Measurements from ENCODE around the gene IRF6. TPM values are rescaled to one million over a fixed set of nuclear protein-coding genes. Genes with fewer than 3 reads are reported as not detected.

Gene IRF6
- polyA plus RNA-seq, 1 donor from 2014 or later = not detected

GRCh38 chr1:209769971-209770370 is 36.0 kb downstream of the IRF6 start:
- H3K4me2 ChIP-seq (ENCODE audit: low read length) = no peak overlapping the region
- no peak overlapping the region for H3K4me3 ChIP-seq (ENCODE audit: low read length)
- no peak overlapping the region for H3K9ac ChIP-seq (ENCODE audit: low read length)
- H3K79me2 ChIP-seq (replicated peaks; ENCODE audit: insufficient read depth, low read length) = no peaks in the 10 kb centered on the region
- H2AFZ ChIP-seq (ENCODE audit: low read depth, low read length) = no peak overlapping the region
- no peaks in the 10 kb centered on the region for H3K36me3 ChIP-seq (ENCODE audit: insufficient read depth, low read length)
- TF ChIP-seq TAF1 (IDR thresholded peaks at IDR 0.05; ENCODE audit: low read depth) (no peak), CTCF (IDR thresholded peaks at IDR 0.05; ENCODE audit: poor library complexity, severe bottlenecking) (no peak), SMC3 (conservative IDR thresholded peaks at IDR 0.05; ENCODE audit: poor library complexity) (no peak), EZH2 (IDR thresholded peaks at IDR 0.05; ENCODE audit: borderline replicate concordance, insufficient read depth, low read length, poor library complexity, severe bottlenecking) (no peak), REST (IDR thresholded peaks at IDR 0.05; ENCODE audit: borderline replicate concordance) (no peak), RAD21 (conservative IDR thresholded peaks at IDR 0.05) (no peak)
- H3K27ac ChIP-seq (ENCODE audit: low read length) = no peak overlapping the region
- no peaks in the 10 kb centered on the region for H3K9me3 ChIP-seq (ENCODE audit: low read length)
- no peaks in the 10 kb centered on the region for H4K20me1 ChIP-seq (ENCODE audit: insufficient read depth)
- H3K9me2 ChIP-seq (ENCODE audit: insufficient read depth, low read length) = no peaks in the 10 kb centered on the region
- H3F3A ChIP-seq (ENCODE audit: insufficient read depth, low read length, poor library complexity, severe bottlenecking) = no peaks in the 10 kb centered on the region
- no peaks in the 10 kb centered on the region for H3K27me3 ChIP-seq (ENCODE audit: insufficient read depth, low read depth, low read length)

GRCh38 chr1:209769171-209769904 is 36.6 kb downstream of the IRF6 start:
- H3K4me2 ChIP-seq (ENCODE audit: low read length) = no peak overlapping the region
- no peak overlapping the region for H3K27ac ChIP-seq (ENCODE audit: low read length)

GRCh38 chr1:209768354-209768774 is 37.6 kb downstream of the IRF6 start:
- Histone ChIP-seq H3K27me3 (ENCODE audit: insufficient read depth, low read depth, low read length) (no peaks in the 10 kb centered on the region), H3K9me2 (ENCODE audit: insufficient read depth, low read length) (no peaks in the 10 kb centered on the region), H4K20me1 (ENCODE audit: insufficient read depth) (no peaks in the 10 kb centered on the region), H3K9me3 (ENCODE audit: low read length) (no peaks in the 10 kb centered on the region), H3K4me3 (ENCODE audit: low read length) (no peak overlapping the region), H3K36me3 (ENCODE audit: insufficient read depth, low read length) (no peaks in the 10 kb centered on the region), H3K9ac (ENCODE audit: low read length) (no peak overlapping the region), H3K4me2 (ENCODE audit: low read length) (no peak overlapping the region), H3K27ac (ENCODE audit: low read length) (no peak overlapping the region), H3K79me2 (replicated peaks; ENCODE audit: insufficient read depth, low read length) (no peaks in the 10 kb centered on the region), H2AFZ (ENCODE audit: low read depth, low read length) (no peak overlapping the region), H3F3A (ENCODE audit: insufficient read depth, low read length, poor library complexity, severe bottlenecking) (no peaks in the 10 kb centered on the region)
- TF ChIP-seq EZH2 (IDR thresholded peaks at IDR 0.05; ENCODE audit: borderline replicate concordance, insufficient read depth, low read length, poor library complexity, severe bottlenecking) (no peak), CTCF (IDR thresholded peaks at IDR 0.05; ENCODE audit: poor library complexity, severe bottlenecking) (no peak), REST (IDR thresholded peaks at IDR 0.05; ENCODE audit: borderline replicate concordance) (no peak), MXI1 (conservative IDR thresholded peaks at IDR 0.05; ENCODE audit: poor library complexity, severe bottlenecking) (no peak), RAD21 (conservative IDR thresholded peaks at IDR 0.05) (no peak), SMC3 (conservative IDR thresholded peaks at IDR 0.05; ENCODE audit: poor library complexity) (no peak), TAF1 (IDR thresholded peaks at IDR 0.05; ENCODE audit: low read depth) (no peak), EP300 (conservative IDR thresholded peaks at IDR 0.05; ENCODE audit: poor library complexity, severe bottlenecking) (no peak)

More at GRCh38 chr1:209769171-209769904, 36.6 kb downstream of the IRF6 start:
- Histone ChIP-seq H3F3A (ENCODE audit: insufficient read depth, low read length, poor library complexity, severe bottlenecking) (no peaks in the 10 kb centered on the region), H3K9me2 (ENCODE audit: insufficient read depth, low read length) (no peaks in the 10 kb centered on the region), H3K4me3 (ENCODE audit: low read length) (no peak overlapping the region), H4K20me1 (ENCODE audit: insufficient read depth) (no peaks in the 10 kb centered on the region), H2AFZ (ENCODE audit: low read depth, low read length) (no peak overlapping the region), H3K9me3 (ENCODE audit: low read length) (no peaks in the 10 kb centered on the region), H3K79me2 (replicated peaks; ENCODE audit: insufficient read depth, low read length) (no peaks in the 10 kb centered on the region), H3K9ac (ENCODE audit: low read length) (no peak overlapping the region), H3K36me3 (ENCODE audit: insufficient read depth, low read length) (no peaks in the 10 kb centered on the region), H3K27me3 (ENCODE audit: insufficient read depth, low read depth, low read length) (no peaks in the 10 kb centered on the region)
- TF ChIP-seq EP300 (conservative IDR thresholded peaks at IDR 0.05; ENCODE audit: poor library complexity, severe bottlenecking) (no peak), RAD21 (conservative IDR thresholded peaks at IDR 0.05) (no peak), SMC3 (conservative IDR thresholded peaks at IDR 0.05; ENCODE audit: poor library complexity) (no peak), POLR2AphosphoS5 (IDR thresholded peaks at IDR 0.05) (no peak), TAF1 (IDR thresholded peaks at IDR 0.05; ENCODE audit: low read depth) (no peak)
